Measurements from ENCODE around the gene TTC28. TPM values are rescaled to one million over a fixed set of nuclear protein-coding genes. Genes with fewer than 3 reads are reported as not detected.

TTC28 gene
- total RNA-seq, 1 donor from 2014 or later = 46.2 TPM

GRCh38 chr22:28547132-28547842, 132.4 kb downstream of the TTC28 start:
- no peak for TF ChIP-seq EZH2phosphoT487 (IDR thresholded peaks at IDR 0.05)
- TF ChIP-seq EZH2 (IDR thresholded peaks at IDR 0.05) = no peak
- TF ChIP-seq CTCF (IDR thresholded peaks at IDR 0.05) = no peak
- H3K4me3 ChIP-seq = no peak overlapping the region
- H3K9me3 ChIP-seq (ENCODE audit: low read depth) = peaks cover 10% of the 10 kb centered on the region
- peaks cover 1% of the 10 kb centered on the region for H3F3A ChIP-seq (ENCODE audit: low read depth)
- H3K36me3 ChIP-seq = no peaks in the 10 kb centered on the region
- no peak overlapping the region for H3K4me2 ChIP-seq
- H3K79me2 ChIP-seq (ENCODE audit: low read depth) = peaks cover 35% of the 10 kb centered on the region
- Mint-ChIP-seq H3K27me3 (ENCODE audit: insufficient read depth, low read depth) (peaks cover 3% of the 10 kb centered on the region), H3K36me3 (peaks cover 32% of the 10 kb centered on the region), H3K4me1 (peaks cover 6% of the 10 kb centered on the region), H3K9me3 (peaks cover 34% of the 10 kb centered on the region), H3K4me3 (no peak overlapping the region), H3K27ac (no peak overlapping the region)
- no peak overlapping the region for H2AFZ ChIP-seq (replicated peaks)
- no peaks in the 10 kb centered on the region for H3K27me3 ChIP-seq
- H3K27ac ChIP-seq = no peak overlapping the region
- H3K4me1 ChIP-seq = no peaks in the 10 kb centered on the region
- H3K9ac ChIP-seq = no peak overlapping the region
- DNase-seq (ENCODE audit: low spot score) = no peak
- peaks cover 10% of the 10 kb centered on the region for H4K20me1 ChIP-seq (ENCODE audit: low read depth)

- Mint-ChIP-seq H3K27ac (no peak overlapping the region), H3K9me3 (peaks cover 20% of the 10 kb centered on the region)
Observed at GRCh38 chr22:28544431-28544868, 135.2 kb downstream of the TTC28 start.

GRCh38 chr22:28542980-28543621, 136.5 kb downstream of the TTC28 start:
- H3K4me2 ChIP-seq = no peak overlapping the region
- peaks cover 20% of the 10 kb centered on the region for H3F3A ChIP-seq (ENCODE audit: low read depth)
- no peaks in the 10 kb centered on the region for H3K36me3 ChIP-seq
- H2AFZ ChIP-seq (replicated peaks) = no peak overlapping the region
- H3K27ac ChIP-seq = no peak overlapping the region
- H3K27me3 ChIP-seq = no peaks in the 10 kb centered on the region
- H3K4me1 ChIP-seq = peaks cover 16% of the 10 kb centered on the region
- no peak for DNase-seq (ENCODE audit: low spot score)
- peaks cover 25% of the 10 kb centered on the region for H3K9me3 Mint-ChIP-seq
- peaks cover 7% of the 10 kb centered on the region for H3K27me3 Mint-ChIP-seq (ENCODE audit: insufficient read depth, low read depth)
- H3K4me3 ChIP-seq = no peak overlapping the region
- H3K4me1 Mint-ChIP-seq = peaks cover 25% of the 10 kb centered on the region
- peaks cover 12% of the 10 kb centered on the region for H3K9me3 ChIP-seq (ENCODE audit: low read depth)
- peaks cover 29% of the 10 kb centered on the region for H3K36me3 Mint-ChIP-seq
- H3K79me2 ChIP-seq (ENCODE audit: low read depth) = peaks cover 39% of the 10 kb centered on the region
- H3K27ac Mint-ChIP-seq = no peak overlapping the region
- no peak overlapping the region for H3K9ac ChIP-seq
- no peak overlapping the region for H3K4me3 Mint-ChIP-seq
- TF ChIP-seq EZH2phosphoT487 (IDR thresholded peaks at IDR 0.05) = no peak
- TF ChIP-seq CTCF (IDR thresholded peaks at IDR 0.05) = no peak
- no peak for TF ChIP-seq EZH2 (IDR thresholded peaks at IDR 0.05)
- peaks cover 24% of the 10 kb centered on the region for H4K20me1 ChIP-seq (ENCODE audit: low read depth)

More at GRCh38 chr22:28544431-28544868, 135.2 kb downstream of the TTC28 start:
- H3K9me3 ChIP-seq (ENCODE audit: low read depth) = peaks cover 12% of the 10 kb centered on the region
- H4K20me1 ChIP-seq (ENCODE audit: low read depth) = peaks cover 34% of the 10 kb centered on the region
- peaks cover 25% of the 10 kb centered on the region for H3K4me1 Mint-ChIP-seq
- no peak overlapping the region for H3K27ac ChIP-seq
- no peaks in the 10 kb centered on the region for H3K36me3 ChIP-seq
- no peak overlapping the region for H3K4me3 ChIP-seq
- H2AFZ ChIP-seq (replicated peaks) = no peak overlapping the region
- H3K4me2 ChIP-seq = no peak overlapping the region
- peaks cover 27% of the 10 kb centered on the region for H3K36me3 Mint-ChIP-seq
- DNase-seq (ENCODE audit: low spot score) = no peak
- peaks cover 20% of the 10 kb centered on the region for H3F3A ChIP-seq (ENCODE audit: low read depth)
- no peaks in the 10 kb centered on the region for H3K27me3 ChIP-seq
- peaks cover 4% of the 10 kb centered on the region for H3K27me3 Mint-ChIP-seq (ENCODE audit: insufficient read depth, low read depth)
- H3K4me3 Mint-ChIP-seq = no peak overlapping the region
- no peak overlapping the region for H3K9ac ChIP-seq
- peaks cover 16% of the 10 kb centered on the region for H3K4me1 ChIP-seq
- TF ChIP-seq CTCF (IDR thresholded peaks at IDR 0.05) = no peak
- TF ChIP-seq EZH2 (IDR thresholded peaks at IDR 0.05) = no peak
- TF ChIP-seq EZH2phosphoT487 (IDR thresholded peaks at IDR 0.05) = no peak
- peaks cover 39% of the 10 kb centered on the region for H3K79me2 ChIP-seq (ENCODE audit: low read depth)
